ENCODE measurements around the gene PER3. TPM values are rescaled to one million over a fixed set of nuclear protein-coding genes. Genes with fewer than 3 reads are reported as not detected.

The PER3 gene
- total RNA-seq, 1 experiment from 2014 or later = 5.8 TPM

- intact Hi-C loops (cut with micrococcal nuclease) = no loop called here
- no peaks in the 10 kb centered on the region for H3K27me3 ChIP-seq (ENCODE audit: insufficient read depth, low read length)
- CTCF ChIA-PET = no interaction called here
- RAD21 ChIA-PET (ENCODE audit: low non-redundant PET in 1 of 2, low total read pairs in 2 of 2, uncharacterized antibody in 2 of 2, unreplicated experiment in 2 of 2) = no interaction called here
- DNase-seq (ENCODE audit: low read depth, low spot score) (no peak), ATAC-seq (no peak)
- no peaks in the 10 kb centered on the region for H3K79me2 ChIP-seq (ENCODE audit: insufficient read depth, low read length)
- no peaks in the 10 kb centered on the region for H3K36me3 ChIP-seq (ENCODE audit: control insufficient read depth in 1 of 2, insufficient read depth in 2 of 2, low read length in 2 of 2)
- no peak overlapping the region for H2AFZ ChIP-seq (ENCODE audit: low read depth, low read length, poor library complexity, severe bottlenecking)
- no peaks in the 10 kb centered on the region for H3K4me1 ChIP-seq (ENCODE audit: control insufficient read depth in 1 of 2, insufficient read depth in 2 of 2, low read length in 2 of 2)
- H3K9ac ChIP-seq (ENCODE audit: low read length) = no peak overlapping the region
- H3K4me2 ChIP-seq (ENCODE audit: low read length) = no peak overlapping the region
- H3K4me3 ChIP-seq (replicated peaks in 1 of 2; ENCODE audit: low read depth in 1 of 2, low read length in 2 of 2) = no peak overlapping the region
- no peaks in the 10 kb centered on the region for H3K9me2 ChIP-seq (ENCODE audit: insufficient read depth)
- no peaks in the 10 kb centered on the region for H4K20me1 ChIP-seq (ENCODE audit: insufficient read depth)
- no peak overlapping the region for H3K27ac ChIP-seq (ENCODE audit: low read depth, low read length)
- POLR2A ChIA-PET = no interaction called here
- H3K9me3 ChIP-seq (ENCODE audit: control insufficient read depth in 1 of 2, insufficient read depth in 1 of 2, low read depth in 1 of 2, low read length in 2 of 2) = no peaks in the 10 kb centered on the region
- BruUV-seq (replicated peaks) = no TSS peak
- no peak for TF ChIP-seq ZFX (IDR thresholded peaks at IDR 0.05)
- no peak for TF ChIP-seq CEBPB (IDR thresholded peaks at IDR 0.05; ENCODE audit: low read depth)
- TF ChIP-seq POLR2AphosphoS5 (IDR thresholded peaks at IDR 0.05; ENCODE audit: low read depth, low read length) = no peak
- TF ChIP-seq FOSL1 (IDR thresholded peaks at IDR 0.05; ENCODE audit: low read depth) = no peak
- no peak for TF ChIP-seq JUND (IDR thresholded peaks at IDR 0.05)
- TF ChIP-seq POLR2A (IDR thresholded peaks at IDR 0.05; ENCODE audit: borderline replicate concordance, extremely low read depth, insufficient read depth, insufficient read length) = no peak
- TF ChIP-seq REST (IDR thresholded peaks at IDR 0.05; ENCODE audit: low read depth) = no peak
- no peak for TF ChIP-seq CTCF (IDR thresholded peaks at IDR 0.05 in 2 of 3, conservative IDR thresholded peaks at IDR 0.05 in 1 of 3; ENCODE audit: borderline replicate concordance in 1 of 3, insufficient read depth in 1 of 3, low read depth in 2 of 3, low read length in 2 of 3)
- TF ChIP-seq EZH2 (IDR thresholded peaks at IDR 0.05) = no peak
- no peak for TF ChIP-seq EZH2phosphoT487 (IDR thresholded peaks at IDR 0.05; ENCODE audit: borderline replicate concordance)
- no peak for TF ChIP-seq MAX (IDR thresholded peaks at IDR 0.05)
- TF ChIP-seq SIN3A (IDR thresholded peaks at IDR 0.05; ENCODE audit: low read depth) = no peak
- no peak for TF ChIP-seq RAD21 (IDR thresholded peaks at IDR 0.05; ENCODE audit: low read depth)
- TF ChIP-seq SP1 (IDR thresholded peaks at IDR 0.05; ENCODE audit: low read depth) = no peak
- no peak for TF ChIP-seq ATF3 (IDR thresholded peaks at IDR 0.05)
Observed at GRCh38 chr1:7845761-7846160, 61.7 kb downstream of the PER3 start.

Data from HCT116 (cell line).